LNCAP (cell line): Measurements from ENCODE around the gene SOS1.

Experiments used
- TF ChIP-seq, protein P1 (sequence below): fragments of 450-650 bp; IDR thresholded peaks from 2 replicates; pipeline ENCODE4 v1.5.1; 2017; ENCODE audit warnings: mild to moderate bottlenecking

The SOS1 gene

DNA sequence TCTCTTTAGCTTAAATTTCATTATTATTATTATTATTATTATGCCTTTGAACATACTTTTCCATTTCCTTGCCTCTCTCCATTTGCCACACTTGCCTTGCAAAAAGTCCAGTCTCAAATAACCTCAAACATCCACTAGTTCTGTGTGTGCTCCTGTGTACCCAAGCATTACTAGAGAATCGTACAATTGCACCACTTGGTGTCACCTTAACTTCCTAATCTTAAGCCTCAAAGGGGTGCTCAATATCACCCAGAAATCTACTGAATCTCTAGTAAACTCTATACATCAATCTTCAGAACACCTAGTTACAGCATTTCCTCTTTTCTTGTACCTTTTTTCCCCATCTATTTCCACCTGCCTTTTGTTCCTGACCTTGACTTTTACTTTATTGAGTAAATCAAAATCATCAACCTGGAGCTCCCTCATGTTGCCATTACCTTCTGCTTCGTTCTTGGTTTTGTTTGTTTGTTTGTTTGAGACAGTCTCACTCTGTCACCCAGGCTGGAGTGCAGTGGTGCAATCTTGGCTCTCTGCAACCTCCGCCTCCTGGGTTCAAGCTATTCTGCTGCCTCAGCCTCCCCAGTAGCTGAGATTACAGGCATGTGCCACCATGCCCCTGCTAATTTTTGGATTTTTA is 12.5 kb upstream of the SOS1 start:
- TF ChIP-seq, protein P1, sequence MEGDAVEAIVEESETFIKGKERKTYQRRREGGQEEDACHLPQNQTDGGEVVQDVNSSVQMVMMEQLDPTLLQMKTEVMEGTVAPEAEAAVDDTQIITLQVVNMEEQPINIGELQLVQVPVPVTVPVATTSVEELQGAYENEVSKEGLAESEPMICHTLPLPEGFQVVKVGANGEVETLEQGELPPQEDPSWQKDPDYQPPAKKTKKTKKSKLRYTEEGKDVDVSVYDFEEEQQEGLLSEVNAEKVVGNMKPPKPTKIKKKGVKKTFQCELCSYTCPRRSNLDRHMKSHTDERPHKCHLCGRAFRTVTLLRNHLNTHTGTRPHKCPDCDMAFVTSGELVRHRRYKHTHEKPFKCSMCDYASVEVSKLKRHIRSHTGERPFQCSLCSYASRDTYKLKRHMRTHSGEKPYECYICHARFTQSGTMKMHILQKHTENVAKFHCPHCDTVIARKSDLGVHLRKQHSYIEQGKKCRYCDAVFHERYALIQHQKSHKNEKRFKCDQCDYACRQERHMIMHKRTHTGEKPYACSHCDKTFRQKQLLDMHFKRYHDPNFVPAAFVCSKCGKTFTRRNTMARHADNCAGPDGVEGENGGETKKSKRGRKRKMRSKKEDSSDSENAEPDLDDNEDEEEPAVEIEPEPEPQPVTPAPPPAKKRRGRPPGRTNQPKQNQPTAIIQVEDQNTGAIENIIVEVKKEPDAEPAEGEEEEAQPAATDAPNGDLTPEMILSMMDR: no peak

DNA sequence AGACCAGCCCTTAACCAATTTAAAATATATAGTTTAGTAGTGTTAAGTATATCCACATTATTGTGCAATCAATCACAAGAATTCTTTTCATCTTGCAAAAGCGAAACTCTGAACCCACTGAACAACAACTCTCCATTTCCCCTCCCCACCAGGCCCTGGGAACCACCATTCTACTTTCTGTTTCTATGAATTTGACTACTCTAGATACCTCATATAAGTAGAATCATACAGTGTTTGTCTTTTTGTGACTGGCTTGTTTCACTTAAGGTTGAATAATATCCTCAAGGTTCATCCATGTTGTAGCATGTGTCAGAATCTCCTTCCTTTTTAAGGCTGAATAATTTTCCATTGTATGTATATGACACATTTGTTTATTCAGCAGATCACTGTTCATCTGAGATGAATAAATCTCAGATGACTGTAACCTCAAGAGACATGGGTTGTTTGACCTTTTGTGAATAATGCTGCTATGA is 8.1 kb upstream of the SOS1 start:
- TF ChIP-seq, protein P1: no peak

DNA sequence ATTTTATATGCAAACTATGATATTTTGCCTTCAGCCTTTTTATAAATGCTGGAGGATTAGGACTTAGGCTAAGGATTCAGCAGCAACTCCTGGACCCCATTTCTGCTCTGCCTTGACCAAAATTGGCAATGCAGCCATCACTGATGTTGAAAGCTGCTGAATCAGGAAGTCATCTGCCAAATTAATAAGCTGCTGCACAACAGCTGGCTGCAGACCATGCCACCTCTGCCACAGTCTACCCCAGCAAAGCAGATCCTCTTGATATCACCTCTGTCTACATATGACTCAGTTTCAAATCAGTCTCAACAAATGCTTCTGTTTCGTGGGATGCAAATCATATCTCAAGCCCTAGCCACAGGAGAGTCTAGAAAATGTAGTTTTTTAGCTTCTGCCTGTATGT is 7.1 kb upstream of the SOS1 start:
- TF ChIP-seq, protein P1: no peak

DNA sequence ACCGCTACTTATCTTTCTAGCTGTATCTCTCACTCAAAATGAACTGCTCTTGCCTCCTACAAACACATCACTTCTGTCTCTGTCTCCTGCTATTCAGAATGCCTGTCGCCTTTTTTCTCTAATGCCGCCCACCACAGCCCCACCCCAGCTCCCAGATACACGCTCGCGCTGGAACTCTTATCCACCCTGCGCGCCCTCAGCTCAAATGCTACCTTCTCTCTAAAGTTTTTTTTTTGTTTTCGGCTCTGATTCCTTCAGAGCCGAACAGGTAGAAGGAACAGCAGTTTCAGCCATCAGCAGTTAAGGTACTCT is 3.9 kb upstream of the SOS1 start:
- TF ChIP-seq, protein P1: no peak

DNA sequence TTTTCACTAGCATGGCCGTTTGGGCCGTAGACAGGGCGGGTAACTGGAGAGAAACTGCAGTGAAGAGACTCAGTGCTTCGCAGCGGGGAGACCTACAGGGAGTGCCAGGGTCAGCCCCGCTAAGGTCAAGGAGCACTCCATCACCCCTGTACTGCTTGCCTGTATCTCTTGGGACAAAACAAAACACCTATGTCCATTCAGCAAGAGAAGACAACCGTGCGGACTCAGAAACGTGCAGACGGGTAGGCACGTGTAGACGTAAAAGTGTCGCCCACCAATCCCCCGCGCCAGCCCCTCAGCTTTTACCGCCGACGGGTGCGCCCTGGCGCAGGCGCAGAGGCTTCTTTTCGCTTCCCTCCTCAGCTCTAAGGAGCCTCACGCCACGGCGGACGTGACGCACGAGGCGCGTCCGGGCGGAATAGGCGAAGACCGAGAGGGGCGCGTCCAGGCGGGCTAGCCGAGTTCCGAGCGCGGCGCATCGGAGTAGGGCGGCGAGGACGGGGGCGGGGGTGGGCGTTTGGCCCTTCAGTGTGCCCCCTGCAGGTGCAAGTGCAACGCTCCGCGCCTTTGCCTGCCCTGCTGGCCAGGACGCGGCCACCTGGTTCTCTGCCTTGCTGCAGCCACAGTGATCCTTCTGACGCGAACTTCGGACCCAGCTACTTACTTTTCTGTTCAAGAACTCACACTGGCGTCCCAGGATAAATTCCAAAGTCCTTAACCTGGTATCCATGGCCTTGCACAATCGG is 3.3 kb upstream of the SOS1 start:
- TF ChIP-seq, protein P1: peak; percentile 30

DNA sequence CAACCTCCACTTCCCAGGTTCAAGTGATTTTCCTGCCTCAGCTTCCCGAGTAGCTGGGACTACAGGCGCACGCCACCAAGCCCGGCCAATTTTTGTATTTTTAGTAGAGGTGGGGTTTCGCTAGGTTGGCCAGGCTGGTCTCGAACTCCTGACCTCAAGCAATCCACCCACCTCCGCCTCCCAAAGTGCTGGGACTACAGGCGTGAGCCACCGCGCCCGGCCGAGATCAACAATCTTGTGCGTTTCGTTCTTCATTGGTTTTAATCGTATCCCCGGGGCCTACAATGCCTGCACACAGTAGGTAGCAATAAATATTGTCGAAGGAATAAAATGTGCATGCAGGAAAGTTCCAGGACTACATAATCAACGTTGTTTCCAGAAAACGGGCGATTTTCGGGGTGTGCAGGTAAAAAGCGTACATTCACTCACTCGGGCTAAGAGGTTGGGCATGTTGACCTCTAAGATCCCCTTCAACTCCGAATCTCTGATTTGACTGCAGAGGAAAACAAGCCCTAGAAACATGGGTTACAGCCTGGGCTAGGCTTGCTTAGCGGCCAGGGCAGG is 2.7 kb upstream of the SOS1 start:
- TF ChIP-seq, protein P1: no peak

DNA sequence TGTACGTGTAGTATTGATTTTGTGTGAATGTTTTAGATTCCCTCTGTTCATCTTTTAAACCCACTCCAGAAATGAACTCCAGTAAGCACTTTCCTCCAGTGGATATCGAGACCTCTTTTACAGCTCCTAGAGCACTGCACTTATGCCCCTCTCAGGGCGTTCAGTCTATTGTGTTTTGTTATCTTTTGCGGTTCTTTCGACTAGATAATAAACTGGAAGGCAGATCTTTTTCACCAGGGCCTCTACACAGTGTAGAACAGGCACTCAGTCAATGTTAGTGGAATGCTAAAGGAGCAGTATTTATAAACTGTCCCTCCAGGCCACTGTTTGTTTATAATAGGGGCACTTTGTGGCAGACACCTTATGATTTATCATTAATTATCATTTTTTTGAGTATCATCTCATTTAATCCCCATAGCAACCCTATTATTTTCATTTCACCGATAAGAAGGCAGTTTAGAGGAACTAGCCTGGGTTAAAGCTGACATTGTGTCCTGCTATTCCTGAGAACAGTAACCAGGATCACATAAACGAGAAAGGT is 742 bp upstream of the SOS1 start:
- TF ChIP-seq, protein P1: no peak
